Body of pancreas (tissue), 4 donors: ENCODE results near the gene KRTAP10-12.

Experiments used
- CTCF ChIP-seq, 7 experiments: fragments of 450-650 bp in 4 of 7; fragments of 200-600 bp in 3 of 7; sonication (generic) in 3 of 7; IDR thresholded peaks; one replicate each; pipeline ENCODE4 v1.5.1; 2016 to 2019; ENCODE audit warnings: antibody characterized with exemption in 7 of 7
- POLR2A ChIP-seq, 3 donors: fragments of 450-650 bp; IDR thresholded peaks; one replicate each; pipeline ENCODE4 v1.6.1; 2016; ENCODE audit warnings: antibody characterized with exemption in 3 of 3, mild to moderate bottlenecking in 2 of 3

DNA sequence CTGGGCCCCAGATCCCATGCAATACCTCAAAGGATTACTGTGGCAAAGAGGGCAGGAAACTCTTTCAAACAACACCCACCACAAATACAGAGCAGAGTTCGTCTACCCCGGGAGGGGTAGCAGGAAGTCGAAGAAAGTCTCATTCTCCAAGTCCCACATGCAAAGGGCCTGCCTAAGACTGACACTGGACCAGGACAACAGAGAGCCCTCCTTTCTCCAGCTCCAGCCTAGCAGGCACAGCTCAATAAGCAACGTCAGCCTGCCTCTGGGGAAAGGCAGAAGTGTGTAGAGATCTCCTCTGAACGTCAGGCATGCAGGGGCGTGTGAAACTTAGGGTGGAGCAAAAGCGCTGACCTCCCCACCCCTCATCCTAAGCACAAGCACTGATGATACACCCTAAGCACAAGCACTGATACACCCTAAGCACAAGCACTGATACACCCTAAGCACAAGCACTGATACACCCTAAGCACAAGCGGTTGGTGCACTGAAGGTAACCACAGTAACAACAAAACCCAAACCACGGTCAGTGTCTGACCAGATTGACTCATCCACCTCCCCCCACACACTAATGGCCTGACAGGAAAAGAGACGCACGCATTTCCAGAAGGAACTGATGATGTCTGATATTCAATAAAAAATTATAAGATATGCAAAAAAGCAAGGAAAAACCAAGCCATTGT is 37.9 kb upstream of the KRTAP10-12 start:
- TF ChIP-seq CTCF (IDR thresholded peaks at IDR 0.05) (no peak), POLR2A (IDR thresholded peaks at IDR 0.05) (no peak)
